Measurements from ENCODE around the gene ZNF618. TPM values are rescaled to one million over a fixed set of nuclear protein-coding genes. Genes with fewer than 3 reads are reported as not detected.

Gene ZNF618
- total RNA-seq, 2 donors from 2014 or later: 3.1 to 3.3 TPM

DNA sequence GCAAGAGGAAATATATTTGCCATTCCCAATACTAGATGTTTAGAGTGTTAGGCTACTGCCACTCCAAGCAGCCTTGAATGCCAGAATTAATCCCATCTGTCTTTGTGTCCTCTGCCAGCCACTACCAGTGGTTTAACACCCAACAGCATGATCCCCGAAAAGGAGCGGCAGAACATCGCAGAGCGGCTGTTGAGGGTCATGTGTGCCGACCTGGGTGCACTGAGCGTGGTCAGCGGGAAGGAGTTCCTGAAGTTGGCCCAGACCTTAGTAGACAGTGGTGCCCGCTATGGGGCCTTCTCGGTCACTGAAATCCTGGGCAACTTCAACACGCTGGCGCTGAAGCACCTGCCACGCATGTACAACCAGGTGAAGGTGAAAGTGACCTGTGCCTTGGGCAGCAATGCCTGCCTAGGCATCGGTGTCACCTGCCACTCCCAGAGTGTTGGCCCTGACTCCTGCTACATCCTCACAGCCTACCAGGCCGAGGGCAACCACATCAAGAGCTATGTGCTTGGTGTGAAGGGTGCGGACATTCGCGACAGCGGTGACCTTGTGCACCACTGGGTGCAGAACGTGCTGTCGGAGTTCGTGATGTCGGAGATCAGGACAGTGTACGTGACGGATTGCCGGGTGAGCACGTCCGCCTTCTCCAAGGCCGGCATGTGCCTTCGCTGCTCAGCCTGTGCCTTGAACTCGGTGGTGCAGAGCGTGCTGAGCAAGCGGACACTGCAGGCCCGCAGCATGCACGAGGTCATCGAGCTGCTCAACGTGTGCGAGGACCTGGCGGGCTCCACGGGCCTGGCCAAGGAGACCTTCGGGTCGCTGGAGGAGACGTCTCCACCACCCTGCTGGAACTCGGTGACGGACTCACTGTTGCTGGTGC, 172.7 kb downstream of the ZNF618 start:
- no peaks in the 10 kb centered on the region for H3K36me3 ChIP-seq

GRCh38 chr9:114049441-114050225, 173.5 kb downstream of the ZNF618 start:
- no peak for DNase-seq
- H3K4me3 ChIP-seq: no peak overlapping the region
- no peaks in the 10 kb centered on the region for H3K9me3 ChIP-seq
- H3K36me3 ChIP-seq: no peaks in the 10 kb centered on the region
- TF ChIP-seq, protein P1, sequence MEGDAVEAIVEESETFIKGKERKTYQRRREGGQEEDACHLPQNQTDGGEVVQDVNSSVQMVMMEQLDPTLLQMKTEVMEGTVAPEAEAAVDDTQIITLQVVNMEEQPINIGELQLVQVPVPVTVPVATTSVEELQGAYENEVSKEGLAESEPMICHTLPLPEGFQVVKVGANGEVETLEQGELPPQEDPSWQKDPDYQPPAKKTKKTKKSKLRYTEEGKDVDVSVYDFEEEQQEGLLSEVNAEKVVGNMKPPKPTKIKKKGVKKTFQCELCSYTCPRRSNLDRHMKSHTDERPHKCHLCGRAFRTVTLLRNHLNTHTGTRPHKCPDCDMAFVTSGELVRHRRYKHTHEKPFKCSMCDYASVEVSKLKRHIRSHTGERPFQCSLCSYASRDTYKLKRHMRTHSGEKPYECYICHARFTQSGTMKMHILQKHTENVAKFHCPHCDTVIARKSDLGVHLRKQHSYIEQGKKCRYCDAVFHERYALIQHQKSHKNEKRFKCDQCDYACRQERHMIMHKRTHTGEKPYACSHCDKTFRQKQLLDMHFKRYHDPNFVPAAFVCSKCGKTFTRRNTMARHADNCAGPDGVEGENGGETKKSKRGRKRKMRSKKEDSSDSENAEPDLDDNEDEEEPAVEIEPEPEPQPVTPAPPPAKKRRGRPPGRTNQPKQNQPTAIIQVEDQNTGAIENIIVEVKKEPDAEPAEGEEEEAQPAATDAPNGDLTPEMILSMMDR (IDR thresholded peaks at IDR 0.05): no peak
- no peak overlapping the region for H3K9ac ChIP-seq (ENCODE audit: low read depth in 2 of 2, low read length in 2 of 2)
- no peaks in the 10 kb centered on the region for H3K4me1 ChIP-seq
- intact Hi-C loops (cut with DNase I): loop anchor here (5.0 kb wide), 1 partner anchor 197 kb away; no protein-coding TSS in a partner anchor
- no peaks in the 10 kb centered on the region for H3K27me3 ChIP-seq
- no peak overlapping the region for H3K27ac ChIP-seq

More for the DNA sequence above, 172.7 kb downstream of the ZNF618 start:
- H3K9me3 ChIP-seq: no peaks in the 10 kb centered on the region
- TF ChIP-seq, protein P1 (IDR thresholded peaks at IDR 0.05): no peak
- DNase-seq: peak; percentile 13
- no peaks in the 10 kb centered on the region for H3K27me3 ChIP-seq
- H3K9ac ChIP-seq (ENCODE audit: low read depth in 2 of 2, low read length in 2 of 2): no peak overlapping the region
- H3K4me3 ChIP-seq: no peak overlapping the region
- no peak overlapping the region for H3K27ac ChIP-seq
- intact Hi-C loops (cut with DNase I): loop anchor here (5.0 kb wide), 1 partner anchor 196 kb away; no protein-coding TSS in a partner anchor
- no peaks in the 10 kb centered on the region for H3K4me1 ChIP-seq

- Histone ChIP-seq H3K9ac (ENCODE audit: low read depth in 2 of 2, low read length in 2 of 2) (no peak overlapping the region), H3K4me1 (no peaks in the 10 kb centered on the region), H3K9me3 (no peaks in the 10 kb centered on the region), H3K36me3 (no peaks in the 10 kb centered on the region), H3K27ac (no peak overlapping the region), H3K27me3 (no peaks in the 10 kb centered on the region), H3K4me3 (no peak overlapping the region)
- DNase-seq: no peak
- intact Hi-C loops (cut with DNase I): no loop called here
- TF ChIP-seq, protein P1 (IDR thresholded peaks at IDR 0.05): no peak
Observed at GRCh38 chr9:114050226-114050568, 174.1 kb downstream of the ZNF618 start.

DNA sequence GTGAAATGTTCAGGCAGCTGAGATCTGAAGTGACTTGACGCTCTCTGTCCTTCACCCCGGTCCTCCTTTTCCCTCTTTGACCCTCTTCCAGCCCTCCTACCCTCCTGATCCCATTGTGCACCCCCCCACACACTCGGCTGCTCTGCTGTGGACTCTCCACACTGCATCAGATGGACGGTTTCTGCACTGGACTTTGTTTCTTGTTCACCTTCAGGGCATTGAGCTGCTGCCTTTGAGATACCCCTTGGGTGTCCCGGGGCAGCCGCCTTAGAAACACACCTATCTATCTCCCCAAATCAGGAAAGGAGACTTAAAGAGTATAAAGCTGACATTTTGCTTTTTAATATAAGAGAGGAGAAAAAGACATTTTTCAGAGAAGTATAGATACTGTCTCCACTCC, 174.5 kb downstream of the ZNF618 start:
- intact Hi-C loops (cut with DNase I): no loop called here
- Histone ChIP-seq H3K36me3 (no peaks in the 10 kb centered on the region), H3K27ac (no peak overlapping the region), H3K9me3 (no peaks in the 10 kb centered on the region), H3K27me3 (no peaks in the 10 kb centered on the region), H3K4me1 (no peaks in the 10 kb centered on the region), H3K4me3 (no peak overlapping the region), H3K9ac (ENCODE audit: low read depth in 2 of 2, low read length in 2 of 2) (no peak overlapping the region)
- TF ChIP-seq, protein P1 (IDR thresholded peaks at IDR 0.05): no peak
- DNase-seq: no peak

DNA sequence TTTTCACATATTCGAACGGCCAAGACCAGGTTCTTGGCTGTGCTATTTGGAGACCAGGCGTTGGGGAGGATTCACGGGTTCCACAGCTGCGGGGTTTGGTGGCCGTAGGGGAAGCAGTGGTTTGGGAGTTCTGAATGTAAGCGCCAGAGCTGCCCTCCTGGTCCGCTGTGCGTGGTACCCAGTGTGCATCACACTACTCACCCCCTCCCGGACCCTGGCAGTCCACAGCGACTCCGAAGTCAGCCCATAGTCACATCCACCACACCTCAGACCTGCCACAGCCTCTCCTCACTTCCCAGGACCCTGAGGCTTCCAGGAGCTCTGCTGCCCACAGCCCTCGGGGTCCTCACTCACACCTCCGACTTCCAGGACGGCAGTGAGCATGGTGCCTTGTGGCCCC, 175.2 kb downstream of the ZNF618 start:
- Histone ChIP-seq H3K36me3 (no peaks in the 10 kb centered on the region), H3K27ac (no peak overlapping the region), H3K27me3 (no peaks in the 10 kb centered on the region), H3K4me3 (no peak overlapping the region), H3K4me1 (no peaks in the 10 kb centered on the region), H3K9me3 (no peaks in the 10 kb centered on the region), H3K9ac (ENCODE audit: low read depth in 2 of 2, low read length in 2 of 2) (no peak overlapping the region)
- no peak for DNase-seq
- TF ChIP-seq, protein P1 (IDR thresholded peaks at IDR 0.05): no peak
- intact Hi-C loops (cut with DNase I): no loop called here
